CD8-positive, alpha-beta memory T cell (primary cell): ENCODE measurements around the gene COLEC11. TPM values are rescaled to one million over a fixed set of nuclear protein-coding genes. Genes with fewer than 3 reads are reported as not detected.

ENCODE experiments used
- CTCF ChIA-PET: fragments of 350-600 bp; sonication (Branson Sonifier 250); formaldehyde crosslinking; loops from one replicate; lab custom pipeline; 2021; ENCODE audit warnings: antibody characterized with exemption; lab: Charles Lee
- POLR2A ChIA-PET: fragments of 350-600 bp; sonication (Branson Sonifier 250); formaldehyde crosslinking; loops from one replicate; lab custom pipeline; 2021; ENCODE audit warnings: antibody characterized with exemption; lab: Charles Lee
- DNase-seq, 5 donors: peaks; one replicate each; pipeline versions ENCODE4 v3.0.0 to v3.0.0-alpha.2; 2020 to 2022; ENCODE audit warnings: mixed read lengths in 1 of 5
- H3K27ac ChIP-seq: one replicate; pipeline ENCODE4 v1.7.0; 2013; ENCODE audit warnings: low read depth, mild to moderate bottlenecking, low read length, moderate library complexity
- H3K27me3 ChIP-seq: 2 replicates; pipeline ENCODE4 v1.7.0; 2013; ENCODE audit warnings: low read length, mild to moderate bottlenecking; ENCODE audit not compliant: insufficient read depth, poor library complexity, severe bottlenecking
- H3K36me3 ChIP-seq: 2 replicates; pipeline ENCODE4 v1.7.0; 2013; ENCODE audit warnings: mild to moderate bottlenecking, low read length, moderate library complexity; ENCODE audit not compliant: insufficient read depth
- H3K4me1 ChIP-seq: 2 replicates; pipeline ENCODE4 v1.7.0; 2013; ENCODE audit warnings: mild to moderate bottlenecking, low read length, moderate library complexity; ENCODE audit not compliant: insufficient read depth
- H3K4me3 ChIP-seq: 2 replicates; pipeline ENCODE4 v1.7.0; 2013; ENCODE audit warnings: mild to moderate bottlenecking, low read length
- H3K9me3 ChIP-seq: 2 replicates; pipeline ENCODE4 v1.7.0; 2013; ENCODE audit warnings: mild to moderate bottlenecking, low read length
- H3K27ac Mint-ChIP-seq, 8 donors: one replicate each; pipeline ENCODE4 v1.8.0; 2020 to 2021; ENCODE audit warnings: mixed read lengths in 8 of 8, mild to moderate bottlenecking in 6 of 8, inconsistent platforms in 3 of 8, moderate library complexity in 3 of 8
- H3K27me3 Mint-ChIP-seq, 2 donors: one replicate each; pipeline ENCODE4 v1.8.0; 2020 to 2021; ENCODE audit warnings: mixed read lengths in 2 of 2, mild to moderate bottlenecking in 1 of 2, moderate library complexity in 1 of 2
- H3K36me3 Mint-ChIP-seq, 3 donors: one replicate each; pipeline ENCODE4 v1.8.0; 2020 to 2021; ENCODE audit warnings: mixed read lengths in 3 of 3, inconsistent platforms in 1 of 3, mild to moderate bottlenecking in 1 of 3
- H3K4me1 Mint-ChIP-seq, 3 donors: one replicate each; pipeline ENCODE4 v1.8.0; 2020 to 2021; ENCODE audit warnings: mixed read lengths in 3 of 3, inconsistent platforms in 1 of 3, mild to moderate bottlenecking in 1 of 3
- H3K4me3 Mint-ChIP-seq, 7 donors: one replicate each; pipeline ENCODE4 v1.8.0; 2020 to 2021; ENCODE audit warnings: mixed read lengths in 7 of 7, mild to moderate bottlenecking in 6 of 7, moderate library complexity in 4 of 7, inconsistent platforms in 2 of 7
- H3K9me3 Mint-ChIP-seq, 5 donors: one replicate each; pipeline ENCODE4 v1.8.0; 2020 to 2022; ENCODE audit warnings: mixed read lengths in 5 of 5, mild to moderate bottlenecking in 3 of 5, moderate library complexity in 2 of 5, inconsistent platforms in 1 of 5
- polyA plus RNA-seq: library from polyadenylated mRNA; unstranded; fragments of 300-500 nt; fragmentation: Illumina TruSeq; gene quantifications from one replicate; pipeline ENCODE4 v1.2.3, GENCODE V29; 2021
- total RNA-seq, 2 experiments: library from RNA; stranded (reverse); gene quantifications; one replicate each; pipeline ENCODE4 v1.2.3, GENCODE V29; 2021

Gene COLEC11
- total and polyA plus RNA-seq, 3 experiments from 2014 or later = 0.24 to 0.29 TPM; not detected in 1

DNA sequence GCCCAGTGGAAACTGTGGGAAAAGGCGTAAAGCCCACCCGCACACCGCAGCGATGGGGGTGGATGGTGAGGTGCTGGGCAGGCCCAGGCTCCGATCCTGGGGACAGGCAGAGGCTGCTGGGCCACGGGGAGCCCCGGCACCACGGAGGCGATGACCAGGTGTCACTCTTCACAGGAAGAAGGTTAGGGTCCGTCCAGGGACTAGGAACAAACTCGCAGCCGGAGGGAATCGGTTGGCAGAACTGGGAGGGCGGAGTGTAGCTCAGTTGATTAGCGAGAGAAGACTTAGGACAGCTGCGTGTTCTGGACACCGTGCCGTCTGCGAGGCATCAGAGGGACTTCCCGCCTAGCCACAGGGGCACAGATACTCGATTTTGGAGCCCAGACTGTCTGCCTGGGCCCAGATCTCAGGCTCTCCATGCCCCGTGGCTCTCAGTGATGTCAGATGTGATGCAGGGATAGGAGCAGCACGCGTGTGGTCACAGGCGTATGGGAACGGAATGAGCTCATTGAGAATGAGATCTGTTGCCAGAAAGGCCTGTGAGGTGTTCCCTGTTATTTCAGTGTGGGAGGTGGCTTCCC, 47.0 kb downstream of the COLEC11 start:
- Histone ChIP-seq H3K27me3 (no peaks in the 10 kb centered on the region), H3K9me3 (no peaks in the 10 kb centered on the region), H3K4me1 (no peaks in the 10 kb centered on the region), H3K27ac (no peak overlapping the region), H3K36me3 (no peaks in the 10 kb centered on the region), H3K4me3 (no peak overlapping the region)
- H3K4me3 Mint-ChIP-seq = no peak overlapping the region
- no peak overlapping the region for H3K27ac Mint-ChIP-seq
- no peaks in the 10 kb centered on the region for H3K36me3 Mint-ChIP-seq
- POLR2A ChIA-PET = no interaction called here
- H3K4me1 Mint-ChIP-seq = no peaks in the 10 kb centered on the region
- CTCF ChIA-PET = interaction anchor here (1.1 to 1.7 kb wide), 2 partner anchors 10 to 125 kb away, joined by 3 to 9 read pairs; no protein-coding TSS in a partner anchor
- DNase-seq = no peak
- H3K9me3 Mint-ChIP-seq = no peaks in the 10 kb centered on the region
- H3K27me3 Mint-ChIP-seq = peaks cover 0 to 6% of the 10 kb centered on the region in 2 donors

- H3K9me3 ChIP-seq = no peaks in the 10 kb centered on the region
- no peak for DNase-seq
- Mint-ChIP-seq H3K27ac (no peak overlapping the region), H3K9me3 (no peaks in the 10 kb centered on the region), H3K4me1 (no peaks in the 10 kb centered on the region), H3K36me3 (no peaks in the 10 kb centered on the region), H3K4me3 (no peak overlapping the region), H3K27me3 (peaks cover 0 to 6% of the 10 kb centered on the region in 2 donors)
- no peak overlapping the region for H3K4me3 ChIP-seq
- ChIA-PET POLR2A (no interaction called here), CTCF (interaction anchor here (1.7 kb wide), 1 partner anchor 9 kb away, joined by 9 read pairs; no protein-coding TSS in a partner anchor)
- no peaks in the 10 kb centered on the region for H3K27me3 ChIP-seq
- H3K36me3 ChIP-seq = no peaks in the 10 kb centered on the region
- H3K4me1 ChIP-seq = no peaks in the 10 kb centered on the region
- no peak overlapping the region for H3K27ac ChIP-seq
These were observed 47.8 kb downstream of the COLEC11 start for GRCh38 chr2:3642521-3643215.

DNA sequence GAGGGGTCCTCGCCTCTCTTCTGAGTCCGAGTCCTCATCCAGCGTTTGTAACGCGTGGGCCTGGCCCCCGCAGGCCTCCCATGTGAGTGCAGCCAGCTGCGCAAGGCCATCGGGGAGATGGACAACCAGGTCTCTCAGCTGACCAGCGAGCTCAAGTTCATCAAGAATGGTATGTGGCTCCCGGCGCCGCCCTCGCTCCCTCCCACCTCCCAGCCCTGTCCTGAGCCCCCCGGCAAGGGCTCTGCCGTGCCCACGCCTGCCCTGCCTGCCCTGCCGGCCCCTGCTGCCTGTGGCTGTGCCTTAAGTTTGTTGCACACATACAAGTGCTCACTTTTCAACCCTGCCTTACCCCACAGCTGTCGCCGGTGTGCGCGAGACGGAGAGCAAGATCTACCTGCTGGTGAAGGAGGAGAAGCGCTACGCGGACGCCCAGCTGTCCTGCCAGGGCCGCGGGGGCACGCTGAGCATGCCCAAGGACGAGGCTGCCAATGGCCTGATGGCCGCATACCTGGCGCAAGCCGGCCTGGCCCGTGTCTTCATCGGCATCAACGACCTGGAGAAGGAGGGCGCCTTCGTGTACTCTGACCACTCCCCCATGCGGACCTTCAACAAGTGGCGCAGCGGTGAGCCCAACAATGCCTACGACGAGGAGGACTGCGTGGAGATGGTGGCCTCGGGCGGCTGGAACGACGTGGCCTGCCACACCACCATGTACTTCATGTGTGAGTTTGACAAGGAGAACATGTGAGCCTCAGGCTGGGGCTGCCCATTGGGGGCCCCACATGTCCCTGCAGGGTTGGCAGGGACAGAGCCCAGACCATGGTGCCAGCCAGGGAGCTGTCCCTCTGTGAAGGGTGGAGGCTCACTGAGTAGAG, 48.7 kb downstream of the COLEC11 start:
- H3K27me3 Mint-ChIP-seq = peaks cover 0 to 3% of the 10 kb centered on the region in 2 donors
- no peak overlapping the region for H3K27ac ChIP-seq
- H3K27me3 ChIP-seq = no peaks in the 10 kb centered on the region
- H3K27ac Mint-ChIP-seq = peak overlapping the region in 1 of 8 donors; percentile 60
- H3K4me1 ChIP-seq = no peaks in the 10 kb centered on the region
- H3K4me1 Mint-ChIP-seq = no peaks in the 10 kb centered on the region
- ChIA-PET CTCF (interaction anchor here (1.3 to 1.7 kb wide), 3 partner anchors 8 to 34 kb away, joined by 3 to 9 read pairs (median 4); no protein-coding TSS in a partner anchor), POLR2A (no interaction called here)
- H3K36me3 ChIP-seq = no peaks in the 10 kb centered on the region
- no peaks in the 10 kb centered on the region for H3K36me3 Mint-ChIP-seq
- DNase-seq = no peak
- no peak overlapping the region for H3K4me3 Mint-ChIP-seq
- H3K9me3 ChIP-seq = no peaks in the 10 kb centered on the region
- no peak overlapping the region for H3K4me3 ChIP-seq
- no peaks in the 10 kb centered on the region for H3K9me3 Mint-ChIP-seq

DNA sequence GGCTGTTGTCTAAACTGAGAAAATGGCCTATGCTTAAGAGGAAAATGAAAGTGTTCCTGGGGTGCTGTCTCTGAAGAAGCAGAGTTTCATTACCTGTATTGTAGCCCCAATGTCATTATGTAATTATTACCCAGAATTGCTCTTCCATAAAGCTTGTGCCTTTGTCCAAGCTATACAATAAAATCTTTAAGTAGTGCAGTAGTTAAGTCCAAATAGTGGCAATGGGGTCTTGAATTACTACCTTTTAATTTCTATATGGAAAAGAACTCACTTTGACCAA, 49.3 kb downstream of the COLEC11 start:
- H3K4me1 Mint-ChIP-seq = no peaks in the 10 kb centered on the region
- Histone ChIP-seq H3K27ac (no peak overlapping the region), H3K4me3 (no peak overlapping the region), H3K9me3 (no peaks in the 10 kb centered on the region), H3K4me1 (no peaks in the 10 kb centered on the region), H3K36me3 (no peaks in the 10 kb centered on the region), H3K27me3 (no peaks in the 10 kb centered on the region)
- peaks cover 0 to 4% of the 10 kb centered on the region in 2 donors for H3K27me3 Mint-ChIP-seq
- ChIA-PET POLR2A (no interaction called here), CTCF (interaction anchor here (1.3 to 1.5 kb wide), 2 partner anchors 13 to 34 kb away, joined by 3 to 4 read pairs; no protein-coding TSS in a partner anchor)
- no peaks in the 10 kb centered on the region for H3K9me3 Mint-ChIP-seq
- H3K36me3 Mint-ChIP-seq = no peaks in the 10 kb centered on the region
- H3K4me3 Mint-ChIP-seq = no peak overlapping the region
- no peak for DNase-seq
- H3K27ac Mint-ChIP-seq = no peak overlapping the region

- Mint-ChIP-seq H3K4me1 (no peaks in the 10 kb centered on the region), H3K27ac (peak overlapping the region in 1 of 8 donors; percentile 47), H3K4me3 (no peak overlapping the region), H3K36me3 (no peaks in the 10 kb centered on the region), H3K27me3 (peaks cover 0 to 4% of the 10 kb centered on the region in 2 donors), H3K9me3 (no peaks in the 10 kb centered on the region)
- Histone ChIP-seq H3K4me3 (no peak overlapping the region), H3K27ac (no peak overlapping the region), H3K36me3 (no peaks in the 10 kb centered on the region), H3K9me3 (no peaks in the 10 kb centered on the region), H3K4me1 (no peaks in the 10 kb centered on the region), H3K27me3 (no peaks in the 10 kb centered on the region)
- ChIA-PET CTCF (interaction anchor here (1.3 to 1.5 kb wide), 2 partner anchors 12 to 35 kb away, joined by 3 to 4 read pairs; no protein-coding TSS in a partner anchor), POLR2A (no interaction called here)
- DNase-seq = no peak
These were observed 50.1 kb downstream of the COLEC11 start for GRCh38 chr2:3644891-3645605.

- Histone ChIP-seq H3K4me3 (no peak overlapping the region), H3K36me3 (no peaks in the 10 kb centered on the region), H3K27me3 (no peaks in the 10 kb centered on the region), H3K27ac (no peak overlapping the region), H3K4me1 (peaks cover 4% of the 10 kb centered on the region), H3K9me3 (no peaks in the 10 kb centered on the region)
- ChIA-PET CTCF (no interaction called here), POLR2A (interaction anchor here (1.1 kb wide), 1 partner anchor 9 kb away, joined by 3 read pairs; no protein-coding TSS in a partner anchor)
- H3K9me3 Mint-ChIP-seq = no peaks in the 10 kb centered on the region
- H3K36me3 Mint-ChIP-seq = no peaks in the 10 kb centered on the region
- no peak overlapping the region for H3K4me3 Mint-ChIP-seq
- peaks cover 2 to 3% (median 3%) of the 10 kb centered on the region in 3 donors for H3K4me1 Mint-ChIP-seq
- DNase-seq = no peak
- peaks cover 0 to 5% of the 10 kb centered on the region in 2 donors for H3K27me3 Mint-ChIP-seq
- no peak overlapping the region for H3K27ac Mint-ChIP-seq
These were observed 51.0 kb downstream of the COLEC11 start for GRCh38 chr2:3645745-3646389.

DNA sequence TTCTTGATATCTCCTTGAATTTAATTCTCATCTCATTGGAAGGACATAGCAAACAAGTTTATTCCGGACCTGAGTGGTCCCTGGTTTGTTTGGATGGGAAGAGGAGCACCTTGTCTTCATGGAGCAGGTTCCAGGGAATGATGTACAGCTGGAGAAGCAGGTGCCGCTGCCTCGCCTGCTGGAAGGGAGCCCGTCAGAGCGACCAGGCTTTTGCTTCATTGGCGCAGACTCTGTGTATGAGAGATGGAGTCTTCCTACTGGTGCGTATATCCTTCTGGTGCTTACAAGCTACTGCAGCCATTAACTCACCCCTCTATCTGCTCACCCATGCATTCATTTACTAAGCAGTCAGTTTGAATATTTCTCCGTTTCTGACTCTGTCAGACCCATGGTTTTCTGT, 51.5 kb downstream of the COLEC11 start:
- H3K9me3 Mint-ChIP-seq = no peaks in the 10 kb centered on the region
- peaks cover 5 to 9% (median 7%) of the 10 kb centered on the region in 3 donors for H3K4me1 Mint-ChIP-seq
- no peak for DNase-seq
- ChIA-PET CTCF (no interaction called here), POLR2A (interaction anchor here (1.1 kb wide), 1 partner anchor 10 kb away, joined by 3 read pairs; no protein-coding TSS in a partner anchor)
- H3K27ac Mint-ChIP-seq = peak overlapping the region in 1 of 8 donors; percentile 76
- Histone ChIP-seq H3K9me3 (no peaks in the 10 kb centered on the region), H3K27me3 (no peaks in the 10 kb centered on the region), H3K4me1 (peaks cover 5% of the 10 kb centered on the region), H3K36me3 (no peaks in the 10 kb centered on the region), H3K4me3 (no peak overlapping the region), H3K27ac (no peak overlapping the region)
- H3K27me3 Mint-ChIP-seq = peaks cover 0 to 8% of the 10 kb centered on the region in 2 donors
- H3K4me3 Mint-ChIP-seq = no peak overlapping the region
- H3K36me3 Mint-ChIP-seq = no peaks in the 10 kb centered on the region
